GM12878 (cell line): Measurements from ENCODE around the gene ZNF416. TPM values are rescaled to one million over a fixed set of nuclear protein-coding genes. Genes with fewer than 3 reads are reported as not detected.

Experiments used
- BCLAF1 ChIP-seq: fragments of 450-650 bp; IDR thresholded peaks from 2 replicates; pipeline ENCODE4 v1.6.1; 2017; ENCODE audit warnings: antibody characterized with exemption, mild to moderate bottlenecking, moderate library complexity
- CREB1 ChIP-seq: IDR thresholded peaks from 2 replicates; pipeline ENCODE4 v1.6.1; 2012; ENCODE audit warnings: low read depth, mild to moderate bottlenecking, inconsistent platforms
- ETV6 ChIP-seq, 2 experiments: fragments of 450-650 bp in 1 of 2; IDR thresholded peaks in 1 of 2; conservative IDR thresholded peaks in 1 of 2; 2 replicates each; pipeline ENCODE4 v1.6.1; 2014; ENCODE audit warnings: antibody characterized with exemption in 1 of 2, borderline replicate concordance in 1 of 2, low read depth in 1 of 2, mild to moderate bottlenecking in 1 of 2, moderate library complexity in 1 of 2
- FOS ChIP-seq: IDR thresholded peaks from 3 replicates; pipeline ENCODE4 v1.6.1; 2011; ENCODE audit warnings: borderline replicate concordance; ENCODE audit not compliant: insufficient read length; ENCODE audit errors: extremely low read depth
- IKZF1 ChIP-seq: fragments of 450-650 bp; conservative IDR thresholded peaks from 2 replicates; pipeline ENCODE4 v1.6.1; 2017; ENCODE audit warnings: antibody characterized with exemption, mild to moderate bottlenecking
- NR2C1 ChIP-seq: fragments of 450-650 bp; IDR thresholded peaks from 2 replicates; pipeline ENCODE4 v1.6.1; 2017; ENCODE audit warnings: antibody characterized with exemption, mild to moderate bottlenecking, moderate library complexity
- PAX8 ChIP-seq: fragments of 450-650 bp; IDR thresholded peaks from 2 replicates; pipeline ENCODE4 v1.6.1; 2017; ENCODE audit warnings: mild to moderate bottlenecking, moderate library complexity
- POU2F2 ChIP-seq: IDR thresholded peaks from 3 replicates; pipeline ENCODE4 v1.6.1; 2011; ENCODE audit warnings: low read depth, mild to moderate bottlenecking, low read length, borderline replicate concordance
- RAD21 ChIP-seq: IDR thresholded peaks from 2 replicates; pipeline ENCODE4 v1.6.1; 2011; ENCODE audit warnings: mild to moderate bottlenecking, low read depth, low read length, moderate library complexity; ENCODE audit not compliant: insufficient read depth
- STAT3 ChIP-seq: IDR thresholded peaks from 2 replicates; pipeline ENCODE4 v1.6.1; 2011; ENCODE audit warnings: low read depth, low read length, improper control_type of control experiment
- TCF7 ChIP-seq: IDR thresholded peaks from 2 replicates; pipeline ENCODE4 v1.6.1; 2014; ENCODE audit warnings: antibody characterized with exemption, borderline replicate concordance
- ZNF687 ChIP-seq: fragments of 450-650 bp; IDR thresholded peaks from 2 replicates; pipeline ENCODE4 v1.6.1; 2017; ENCODE audit warnings: mild to moderate bottlenecking, moderate library complexity
- polyA plus RNA-seq, 11 experiments: library from polyadenylated mRNA; depleted of rRNA in 4 of 11; unstranded in 6 of 11; stranded (reverse) in 5 of 11; fragments of >200 nt; fragmentation: Nextera tagmentation in 4 of 11; fragmentation: Illumina TruSeq in 1 of 11; extraction: Ambion mirVana in 4 of 11; extraction: Trizol in 1 of 11; gene quantifications; 1 replicate in 1 of 11; 2 replicates in 10 of 11; pipeline versions ENCODE4 v1.2.1 to v1.2.3, GENCODE V29; 2011 to 2016; ENCODE audit warnings: inconsistent platforms in 2 of 11, missing spikeins in 2 of 11, low read depth in 1 of 11
- total RNA-seq, 4 experiments: library from RNA; depleted of rRNA in 3 of 4; stranded (reverse); fragments of >200 nt in 3 of 4; fragmentation: Illumina TruSeq in 1 of 4; extraction: Trizol in 1 of 4; gene quantifications; 2 replicates each; pipeline versions ENCODE4 v1.2.1 to v1.2.3, GENCODE V29; 2013 to 2021
- TF ChIP-seq, protein P1 (sequence below): fragments of 150-350 bp; IDR thresholded peaks from 2 replicates; pipeline ENCODE4 v1.6.1; 2014; ENCODE audit warnings: mild to moderate bottlenecking, low read depth, low read length
- TF ChIP-seq, protein P2 (sequence below): fragments of 450-650 bp; IDR thresholded peaks from 2 replicates; pipeline ENCODE4 v1.6.1; 2017; ENCODE audit warnings: borderline replicate concordance

Gene ZNF416
- total and polyA plus RNA-seq, 10 of the 15 experiments (the other 5 are each of a cell fraction or from before 2014, with no cell fraction given): 1.2 to 5.4 (median 4.7) TPM

DNA sequence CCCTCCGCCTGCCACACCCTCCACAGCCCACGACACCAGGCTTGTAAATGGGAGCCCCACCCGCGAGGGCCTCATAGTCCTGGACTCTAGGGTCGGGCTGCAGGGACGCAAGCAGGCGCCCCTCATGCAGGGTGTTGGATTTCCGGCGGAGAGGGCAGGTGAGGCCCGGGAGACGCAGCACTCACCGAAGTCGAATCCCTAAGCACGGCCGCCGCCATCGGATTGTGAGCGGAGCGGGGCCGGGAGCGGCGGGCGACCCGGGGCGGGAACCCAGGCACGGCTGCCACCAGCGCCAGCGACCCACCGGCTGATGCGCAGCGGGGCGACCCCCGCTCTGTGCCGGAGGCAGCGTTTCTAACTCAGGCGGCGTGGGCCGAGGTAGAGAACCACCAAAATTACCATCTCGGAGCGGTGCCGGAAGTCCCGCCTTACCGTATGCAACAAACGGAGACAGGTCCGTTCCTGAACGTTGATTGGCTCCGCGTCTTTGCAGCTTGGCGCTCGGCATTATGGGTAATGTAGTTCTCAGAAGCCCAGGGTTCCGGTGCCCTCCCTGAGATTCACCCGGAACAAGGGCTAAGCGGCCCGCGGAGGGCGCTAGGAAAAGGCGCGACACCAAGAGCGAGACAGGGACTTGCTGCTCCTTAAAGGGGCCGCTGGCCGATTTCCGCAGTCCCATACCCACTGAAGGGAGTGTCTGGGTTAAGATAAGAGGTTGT lies at the start of gene ZNF416 (continued):
- TF ChIP-seq, protein P1, sequence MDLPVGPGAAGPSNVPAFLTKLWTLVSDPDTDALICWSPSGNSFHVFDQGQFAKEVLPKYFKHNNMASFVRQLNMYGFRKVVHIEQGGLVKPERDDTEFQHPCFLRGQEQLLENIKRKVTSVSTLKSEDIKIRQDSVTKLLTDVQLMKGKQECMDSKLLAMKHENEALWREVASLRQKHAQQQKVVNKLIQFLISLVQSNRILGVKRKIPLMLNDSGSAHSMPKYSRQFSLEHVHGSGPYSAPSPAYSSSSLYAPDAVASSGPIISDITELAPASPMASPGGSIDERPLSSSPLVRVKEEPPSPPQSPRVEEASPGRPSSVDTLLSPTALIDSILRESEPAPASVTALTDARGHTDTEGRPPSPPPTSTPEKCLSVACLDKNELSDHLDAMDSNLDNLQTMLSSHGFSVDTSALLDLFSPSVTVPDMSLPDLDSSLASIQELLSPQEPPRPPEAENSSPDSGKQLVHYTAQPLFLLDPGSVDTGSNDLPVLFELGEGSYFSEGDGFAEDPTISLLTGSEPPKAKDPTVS: no peak
- no peak for TF ChIP-seq TCF7
- peak; percentile 15; the same call in 1 of the 2 replicates for TF ChIP-seq RAD21
- TF ChIP-seq ETV6 (conservative IDR thresholded peaks at IDR 0.05 in 1 of 2, IDR thresholded peaks at IDR 0.05 in 1 of 2; ENCODE audit: borderline replicate concordance in 1 of 2, low read depth in 1 of 2): no peak
- no peak for TF ChIP-seq PAX8
- peak; percentile 76; the same call in 1 of the 3 replicates for TF ChIP-seq POU2F2
- 0 out of 2 replicates have a peak, but pooled peaks have one; percentile 22 for TF ChIP-seq STAT3
- peak; percentile 29 for TF ChIP-seq FOS
- peak; percentile 81 for TF ChIP-seq CREB1
- TF ChIP-seq, protein P2, sequence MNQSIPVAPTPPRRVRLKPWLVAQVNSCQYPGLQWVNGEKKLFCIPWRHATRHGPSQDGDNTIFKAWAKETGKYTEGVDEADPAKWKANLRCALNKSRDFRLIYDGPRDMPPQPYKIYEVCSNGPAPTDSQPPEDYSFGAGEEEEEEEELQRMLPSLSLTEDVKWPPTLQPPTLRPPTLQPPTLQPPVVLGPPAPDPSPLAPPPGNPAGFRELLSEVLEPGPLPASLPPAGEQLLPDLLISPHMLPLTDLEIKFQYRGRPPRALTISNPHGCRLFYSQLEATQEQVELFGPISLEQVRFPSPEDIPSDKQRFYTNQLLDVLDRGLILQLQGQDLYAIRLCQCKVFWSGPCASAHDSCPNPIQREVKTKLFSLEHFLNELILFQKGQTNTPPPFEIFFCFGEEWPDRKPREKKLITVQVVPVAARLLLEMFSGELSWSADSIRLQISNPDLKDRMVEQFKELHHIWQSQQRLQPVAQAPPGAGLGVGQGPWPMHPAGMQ: no peak
- TF ChIP-seq ZNF687: 0 out of 2 replicates have a peak, but pooled peaks have one; percentile 23
- TF ChIP-seq NR2C1: peak; percentile 75
- TF ChIP-seq IKZF1: peak; percentile 91
- TF ChIP-seq BCLAF1: no peak
